Fibroblast of lung (primary cell): ENCODE results near the gene RHBG. TPM values are rescaled to one million over a fixed set of nuclear protein-coding genes. Genes with fewer than 3 reads are reported as not detected.

Source experiments
- DNase-seq, 2 donors: peaks; one replicate each; pipeline versions ENCODE4 v3.0.0 to v3.0.0-alpha.2; 2010; ENCODE audit warnings: low read depth in 2 of 2
- H2AFZ ChIP-seq: 2 replicates; pipeline ENCODE4 v1.5.1; 2012; ENCODE audit warnings: low read length, control low read depth, inconsistent platforms
- H3K27ac ChIP-seq: 2 replicates; pipeline ENCODE4 v1.5.1; 2011; ENCODE audit warnings: low read length, control low read depth; ENCODE audit not compliant: insufficient read depth
- H3K27me3 ChIP-seq: 2 replicates; pipeline ENCODE4 v1.5.1; 2011; ENCODE audit warnings: mild to moderate bottlenecking, low read length; ENCODE audit not compliant: control insufficient read depth, insufficient read depth
- H3K36me3 ChIP-seq: 2 replicates; pipeline ENCODE4 v1.5.1; 2011; ENCODE audit warnings: low read length; ENCODE audit not compliant: control insufficient read depth, insufficient read depth
- H3K4me1 ChIP-seq: 2 replicates; pipeline ENCODE4 v1.5.1; 2011; ENCODE audit warnings: low read length; ENCODE audit not compliant: control insufficient read depth, insufficient read depth; ENCODE audit errors: extremely low read depth
- H3K4me2 ChIP-seq: 2 replicates; pipeline ENCODE4 v1.5.1; 2011; ENCODE audit warnings: low read length, control low read depth; ENCODE audit not compliant: insufficient read depth; ENCODE audit errors: extremely low read depth
- H3K4me3 ChIP-seq, 4 experiments: fragments of 200-600 bp in 1 of 4; sonication (generic) in 1 of 4; replicated peaks in 1 of 4; 2 replicates each; pipeline ENCODE4 v1.5.1; 2011 to 2016; ENCODE audit warnings: low read length in 4 of 4, low read depth in 3 of 4, mild to moderate bottlenecking in 3 of 4, control low read depth in 2 of 4, inconsistent platforms in 1 of 4, mixed read lengths in 1 of 4; ENCODE audit not compliant: insufficient read depth in 1 of 4; ENCODE audit errors: control extremely low read depth in 1 of 4
- H3K79me2 ChIP-seq: 2 replicates; pipeline ENCODE4 v1.5.1; 2012; ENCODE audit warnings: mild to moderate bottlenecking, low read length, inconsistent platforms; ENCODE audit not compliant: control insufficient read depth, insufficient read depth
- H3K9ac ChIP-seq: 2 replicates; pipeline ENCODE4 v1.5.1; 2011; ENCODE audit warnings: mild to moderate bottlenecking, low read length, control low read depth; ENCODE audit not compliant: insufficient read depth
- H3K9me3 ChIP-seq: 2 replicates; pipeline ENCODE4 v1.5.1; 2012; ENCODE audit warnings: low read depth, low read length; ENCODE audit not compliant: control insufficient read depth, insufficient read depth
- H4K20me1 ChIP-seq: 2 replicates; pipeline ENCODE4 v1.5.1; 2011; ENCODE audit warnings: low read length; ENCODE audit not compliant: control insufficient read depth, insufficient read depth; ENCODE audit errors: extremely low read depth
- EZH2 ChIP-seq: IDR thresholded peaks from 2 replicates; pipeline ENCODE4 v1.5.1; 2012; ENCODE audit warnings: low read length, control low read depth, mild to moderate bottlenecking; ENCODE audit errors: missing control alignments
- polyA plus RNA-seq, 2 donors: library from polyadenylated mRNA; depleted of rRNA in 1 of 2; stranded (reverse) in 1 of 2; unstranded in 1 of 2; fragments of >200 nt; gene quantifications; 2 replicates each; pipeline ENCODE4 v1.2.1, GENCODE V29; 2011 to 2012; ENCODE audit warnings: missing spikeins in 1 of 2
- total RNA-seq: library from RNA; depleted of rRNA; stranded (reverse); fragments of >200 nt; gene quantifications from 2 replicates; pipeline ENCODE4 v1.2.1, GENCODE V29; 2014
- TF ChIP-seq, protein P1 (sequence below), 2 donors: IDR thresholded peaks in 1 of 2; conservative IDR thresholded peaks in 1 of 2; 1 replicate in 1 of 2; 2 replicates in 1 of 2; pipeline ENCODE4 v1.5.1; 2011 to 2012; ENCODE audit warnings: low read length in 2 of 2, control low read depth in 1 of 2, inconsistent platforms in 1 of 2, low read depth in 1 of 2, mild to moderate bottlenecking in 1 of 2

Gene RHBG
- total and polyA plus RNA-seq, 2 donors (not counting 1 experiment from before 2014, with no cell fraction given): not detected

DNA sequence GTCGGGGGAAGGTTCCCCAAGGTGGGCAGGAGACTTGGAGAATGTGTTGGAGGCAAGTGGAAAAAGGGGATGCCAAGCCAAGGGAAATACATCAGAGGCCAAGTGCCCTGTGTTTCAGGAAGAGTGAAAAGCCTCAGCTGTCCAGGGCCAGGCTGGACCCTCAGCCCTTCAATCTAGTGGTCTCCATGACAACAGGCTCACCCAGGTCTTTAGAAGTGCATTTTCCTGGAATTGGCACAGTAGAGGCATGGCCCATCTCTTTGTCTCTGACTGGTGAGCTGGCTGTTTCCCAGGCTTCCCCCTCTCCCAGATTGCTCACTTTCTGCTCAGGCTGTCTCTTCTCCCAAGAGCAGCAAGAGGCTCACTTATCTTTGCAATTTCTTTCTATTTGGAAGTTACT lies 10.4 kb upstream of the RHBG start:
- no peak overlapping the region for H3K9ac ChIP-seq
- no peaks in the 10 kb centered on the region for H3K36me3 ChIP-seq
- TF ChIP-seq, protein P1, sequence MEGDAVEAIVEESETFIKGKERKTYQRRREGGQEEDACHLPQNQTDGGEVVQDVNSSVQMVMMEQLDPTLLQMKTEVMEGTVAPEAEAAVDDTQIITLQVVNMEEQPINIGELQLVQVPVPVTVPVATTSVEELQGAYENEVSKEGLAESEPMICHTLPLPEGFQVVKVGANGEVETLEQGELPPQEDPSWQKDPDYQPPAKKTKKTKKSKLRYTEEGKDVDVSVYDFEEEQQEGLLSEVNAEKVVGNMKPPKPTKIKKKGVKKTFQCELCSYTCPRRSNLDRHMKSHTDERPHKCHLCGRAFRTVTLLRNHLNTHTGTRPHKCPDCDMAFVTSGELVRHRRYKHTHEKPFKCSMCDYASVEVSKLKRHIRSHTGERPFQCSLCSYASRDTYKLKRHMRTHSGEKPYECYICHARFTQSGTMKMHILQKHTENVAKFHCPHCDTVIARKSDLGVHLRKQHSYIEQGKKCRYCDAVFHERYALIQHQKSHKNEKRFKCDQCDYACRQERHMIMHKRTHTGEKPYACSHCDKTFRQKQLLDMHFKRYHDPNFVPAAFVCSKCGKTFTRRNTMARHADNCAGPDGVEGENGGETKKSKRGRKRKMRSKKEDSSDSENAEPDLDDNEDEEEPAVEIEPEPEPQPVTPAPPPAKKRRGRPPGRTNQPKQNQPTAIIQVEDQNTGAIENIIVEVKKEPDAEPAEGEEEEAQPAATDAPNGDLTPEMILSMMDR (conservative IDR thresholded peaks at IDR 0.05 in 1 of 2, IDR thresholded peaks at IDR 0.05 in 1 of 2; ENCODE audit: low read depth in 1 of 2, low read length in 2 of 2): no peak
- no peak for TF ChIP-seq EZH2
- H4K20me1 ChIP-seq: no peaks in the 10 kb centered on the region
- H3K9me3 ChIP-seq: no peaks in the 10 kb centered on the region
- H3K79me2 ChIP-seq: no peaks in the 10 kb centered on the region
- no peaks in the 10 kb centered on the region for H3K4me1 ChIP-seq
- H3K4me2 ChIP-seq: no peak overlapping the region
- H2AFZ ChIP-seq: no peak overlapping the region
- DNase-seq: no peak
- H3K27ac ChIP-seq: no peak overlapping the region
- no peak overlapping the region for H3K4me3 ChIP-seq
- H3K27me3 ChIP-seq: peaks cover 21% of the 10 kb centered on the region

DNA sequence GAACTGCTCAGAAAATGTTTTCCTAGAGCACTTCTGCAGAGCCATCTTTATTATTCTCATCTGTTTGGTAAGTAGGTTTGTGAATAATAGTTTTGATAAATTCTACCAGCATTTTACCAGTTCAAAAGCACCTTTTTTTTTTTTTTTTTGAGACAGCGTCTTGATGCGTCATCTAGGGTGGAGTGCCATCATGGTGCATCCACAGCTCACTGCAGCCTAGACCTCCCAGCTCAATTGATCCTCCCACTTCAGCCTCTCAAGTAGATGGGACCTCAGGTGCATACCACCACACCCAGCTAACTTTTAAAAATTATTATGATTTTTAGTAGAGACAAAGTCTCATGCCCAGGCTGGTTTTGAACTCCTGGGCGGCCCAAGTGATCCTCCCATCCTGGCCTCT lies 9.8 kb upstream of the RHBG start:
- Histone ChIP-seq H4K20me1 (no peaks in the 10 kb centered on the region), H3K9me3 (no peaks in the 10 kb centered on the region), H3K4me3 (no peak overlapping the region), H3K36me3 (no peaks in the 10 kb centered on the region), H3K4me2 (no peak overlapping the region), H3K27me3 (peaks cover 25% of the 10 kb centered on the region), H3K79me2 (no peaks in the 10 kb centered on the region), H3K27ac (no peak overlapping the region), H3K9ac (no peak overlapping the region), H3K4me1 (no peaks in the 10 kb centered on the region), H2AFZ (no peak overlapping the region)
- DNase-seq: no peak
- TF ChIP-seq EZH2: no peak
- TF ChIP-seq, protein P1 (conservative IDR thresholded peaks at IDR 0.05 in 1 of 2, IDR thresholded peaks at IDR 0.05 in 1 of 2; ENCODE audit: low read depth in 1 of 2, low read length in 2 of 2): no peak

DNA sequence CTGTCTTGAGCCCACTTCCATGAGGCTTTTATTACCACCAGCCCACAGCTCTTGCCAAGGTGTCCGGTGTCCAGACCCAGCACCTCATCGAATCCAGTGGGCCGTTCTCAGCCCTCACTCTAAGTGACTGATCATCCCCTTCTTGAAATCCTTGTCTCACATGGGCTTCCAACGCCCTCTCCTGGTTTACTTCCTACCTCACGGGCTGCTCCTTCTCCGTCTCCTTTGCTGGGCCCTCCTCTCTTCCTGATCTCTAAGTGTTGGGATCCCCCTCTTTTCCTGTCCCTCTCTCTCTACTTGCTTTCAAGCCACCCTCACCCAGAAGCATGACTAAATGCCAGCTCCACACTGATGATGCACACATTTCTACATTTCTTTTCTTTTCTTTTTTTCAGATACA lies 9.0 kb upstream of the RHBG start:
- Histone ChIP-seq H3K9ac (no peak overlapping the region), H3K4me2 (no peak overlapping the region), H3K27me3 (peaks cover 31% of the 10 kb centered on the region), H4K20me1 (no peaks in the 10 kb centered on the region), H3K79me2 (no peaks in the 10 kb centered on the region), H3K27ac (no peak overlapping the region), H3K4me1 (no peaks in the 10 kb centered on the region), H3K9me3 (no peaks in the 10 kb centered on the region), H3K4me3 (no peak overlapping the region), H2AFZ (no peak overlapping the region), H3K36me3 (no peaks in the 10 kb centered on the region)
- TF ChIP-seq, protein P1 (conservative IDR thresholded peaks at IDR 0.05 in 1 of 2, IDR thresholded peaks at IDR 0.05 in 1 of 2; ENCODE audit: low read depth in 1 of 2, low read length in 2 of 2): peak; percentile 41 to 42
- TF ChIP-seq EZH2: no peak
- DNase-seq: peak; percentile 26 to 28
